Measurements from ENCODE around the gene ODAD3.
A peak's percentile ranks its signal among the peaks of the same experiment; 100 is the strongest.

The ODAD3 gene

DNA sequence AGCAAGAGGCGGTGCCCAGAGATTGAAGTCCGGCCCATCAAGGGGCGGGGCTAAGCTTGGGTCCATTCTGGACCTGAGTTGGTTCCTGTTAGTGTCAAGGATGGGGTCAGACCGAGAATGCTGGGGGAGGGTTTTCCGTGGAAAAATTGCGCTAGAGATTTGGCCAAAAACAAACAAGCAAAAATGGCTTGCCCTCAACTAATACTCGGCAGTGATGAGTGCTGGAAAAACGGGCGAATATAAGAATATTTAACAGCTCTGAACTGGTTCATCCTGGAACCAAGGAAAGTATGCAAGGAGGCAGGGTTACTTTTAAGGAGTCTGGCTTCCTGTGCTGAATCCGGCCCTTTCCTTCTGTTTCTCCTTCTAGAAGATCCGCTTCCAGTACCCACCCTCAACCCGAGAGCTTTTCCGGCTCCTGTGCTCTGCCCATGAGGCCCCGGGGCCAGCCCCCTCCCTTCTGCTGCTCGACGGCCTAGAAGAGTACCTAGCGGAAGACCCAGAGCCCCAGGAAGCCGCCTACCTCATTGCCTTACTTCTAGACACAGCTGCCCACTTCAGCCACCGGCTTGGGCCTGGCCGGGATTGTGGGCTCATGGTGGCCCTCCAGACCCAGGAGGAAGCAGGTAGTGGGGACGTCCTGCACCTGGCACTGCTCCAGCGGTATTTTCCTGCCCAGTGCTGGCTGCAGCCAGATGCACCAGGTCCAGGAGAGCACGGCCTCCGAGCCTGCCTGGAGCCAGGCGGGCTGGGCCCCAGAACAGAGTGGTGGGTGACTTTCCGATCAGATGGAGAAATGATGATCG lies 59.6 kb downstream of the ODAD3 start:
- DNase-seq (ENCODE audit: low read depth in 2 of 2), result no peak

DNA sequence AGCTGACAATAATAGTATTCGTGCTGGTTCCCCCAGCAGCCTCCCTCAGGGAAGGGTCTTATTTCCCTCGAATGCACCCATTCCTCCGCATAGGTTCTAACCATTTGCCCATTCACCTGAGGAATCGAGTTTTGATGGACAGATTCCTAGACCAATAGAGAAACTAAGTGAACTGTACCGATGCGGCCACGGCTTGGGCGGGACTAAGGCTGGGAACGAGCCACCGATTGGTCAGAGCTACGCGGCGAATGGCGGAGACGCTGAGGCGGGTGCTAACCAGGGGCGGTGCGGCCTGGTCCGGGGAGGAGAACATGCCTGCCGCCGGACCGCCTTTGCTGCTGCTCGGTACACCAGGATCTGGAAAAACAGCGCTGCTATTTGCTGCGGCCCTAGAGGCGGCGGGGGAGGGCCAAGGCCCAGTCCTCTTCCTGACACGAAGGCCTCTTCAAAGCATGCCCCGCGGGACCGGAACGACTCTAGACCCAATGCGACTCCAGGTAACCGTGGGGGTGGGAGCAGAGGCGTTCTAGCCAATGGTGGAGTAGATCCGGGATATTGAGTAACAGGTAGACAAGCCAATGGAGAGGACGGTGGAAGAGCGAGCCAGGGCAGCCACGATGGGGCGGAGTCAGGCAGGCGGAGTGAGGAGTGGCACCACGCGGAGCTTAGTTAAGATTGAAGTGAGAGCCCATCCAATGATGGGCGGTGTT lies 60.3 kb downstream of the ODAD3 start, which contains the start of gene SWSAP1:
TSS of gene SWSAP1 (plus strand) at position 234 of the 710 bp plus-strand sequence. CDS start at position 249, 15 bp downstream.
- peak; percentile 98 for DNase-seq (ENCODE audit: low read depth in 2 of 2)

DNA sequence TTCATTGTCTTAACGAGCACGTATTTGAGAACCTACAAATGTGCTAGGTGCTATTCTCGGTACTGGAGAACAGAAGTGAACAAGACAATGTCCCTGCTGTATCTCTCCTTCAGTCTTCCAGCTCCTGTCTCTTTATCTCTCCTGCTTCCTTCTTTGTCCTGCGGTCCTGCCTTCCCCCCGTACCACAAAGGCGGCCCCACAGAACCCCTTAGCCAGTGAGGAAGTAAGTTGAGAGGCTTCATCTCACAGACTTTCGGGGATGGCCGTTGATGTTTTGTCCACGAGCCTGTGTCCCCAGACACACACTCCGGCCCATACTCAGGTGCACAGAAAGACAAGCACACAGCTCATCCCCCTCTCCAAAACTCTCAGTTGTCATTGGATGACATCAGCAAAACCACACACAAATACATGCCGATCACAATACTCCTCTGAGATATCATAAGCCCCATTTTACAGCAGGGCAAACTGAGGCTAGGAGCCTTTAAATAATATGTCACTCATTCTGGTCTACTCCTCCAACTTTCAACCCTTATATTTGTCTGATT lies 61.0 kb downstream of the ODAD3 start:
- DNase-seq (ENCODE audit: low read depth in 2 of 2), result no peak

- no peak for DNase-seq (ENCODE audit: low read depth in 2 of 2)
Measured at GRCh38 chr19:11373166-11373884, 61.6 kb downstream of the ODAD3 start.

DNA sequence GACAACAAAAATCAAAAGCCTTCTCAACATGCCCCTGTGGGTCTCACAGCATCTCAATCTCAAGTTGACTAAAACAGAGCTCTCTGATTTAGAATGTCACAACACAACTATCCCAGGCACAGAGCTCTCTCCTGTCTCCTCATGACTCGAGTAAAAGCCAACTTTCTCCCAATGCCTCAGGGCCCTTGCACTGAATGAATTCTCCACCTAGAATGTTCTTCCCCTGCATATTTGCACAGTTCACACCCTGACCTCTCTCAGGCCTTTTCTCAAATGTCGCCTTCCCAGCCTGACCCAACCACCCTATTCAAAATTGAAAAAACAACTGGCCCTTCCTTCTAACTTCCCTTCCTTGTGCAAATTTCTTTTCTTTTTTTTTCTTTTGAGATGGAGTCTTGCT lies 64.2 kb downstream of the ODAD3 start:
- no peak for DNase-seq (ENCODE audit: low read depth in 2 of 2)
